GM12872 (cell line): ENCODE results near the gene KCNH2.

Experiments
- CTCF ChIP-seq: IDR thresholded peaks from 3 replicates; pipeline ENCODE4 v1.5.1; 2011; ENCODE audit warnings: low read depth, mild to moderate bottlenecking, low read length, moderate library complexity; ENCODE audit not compliant: insufficient read depth

Gene KCNH2

GRCh38 chr7:150961510-150962289 lies 16.4 kb downstream of the KCNH2 start:
- TF ChIP-seq CTCF, result no peak

GRCh38 chr7:150959739-150960734 lies 18.1 kb downstream of the KCNH2 start:
- TF ChIP-seq CTCF, result no peak

- no peak for TF ChIP-seq CTCF
Observed at GRCh38 chr7:150959081-150959480, 19.0 kb downstream of the KCNH2 start.

- TF ChIP-seq CTCF, result no peak
Observed at GRCh38 chr7:150958597-150958996, 19.5 kb downstream of the KCNH2 start.

GRCh38 chr7:150958062-150958552 lies 20.0 kb downstream of the KCNH2 start:
- TF ChIP-seq CTCF, result no peak

GRCh38 chr7:150957133-150958020 lies 20.7 kb downstream of the KCNH2 start:
- TF ChIP-seq CTCF, result no peak
